ENCODE data around the gene WWC2.

DNA sequence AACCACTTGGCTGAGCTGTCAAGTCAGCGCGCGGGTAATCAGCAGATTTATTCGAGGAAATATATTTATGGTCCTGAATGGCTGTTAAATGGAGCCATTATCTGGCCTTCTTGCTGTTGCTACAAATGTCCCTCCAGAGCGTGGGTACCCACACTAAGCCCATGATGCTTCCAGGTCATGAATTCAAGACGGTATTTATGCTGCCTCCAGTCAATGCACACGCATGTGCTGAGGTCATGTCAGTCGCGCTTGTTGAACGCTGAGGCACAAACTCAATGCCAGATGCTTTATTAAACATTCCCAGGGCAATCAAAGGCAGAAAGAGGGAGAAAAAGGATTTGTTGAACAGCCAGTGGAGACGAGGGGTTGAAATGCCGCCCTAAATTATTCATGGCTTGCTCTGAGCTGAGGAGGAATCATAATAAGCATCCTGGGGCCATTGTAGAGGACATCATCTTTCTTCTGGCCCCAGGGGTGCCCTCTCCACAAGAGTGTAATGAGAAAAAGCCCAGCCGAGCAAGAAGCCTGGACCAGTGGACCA lies 259.2 kb downstream of the WWC2 start:
- TF ChIP-seq, protein P1, sequence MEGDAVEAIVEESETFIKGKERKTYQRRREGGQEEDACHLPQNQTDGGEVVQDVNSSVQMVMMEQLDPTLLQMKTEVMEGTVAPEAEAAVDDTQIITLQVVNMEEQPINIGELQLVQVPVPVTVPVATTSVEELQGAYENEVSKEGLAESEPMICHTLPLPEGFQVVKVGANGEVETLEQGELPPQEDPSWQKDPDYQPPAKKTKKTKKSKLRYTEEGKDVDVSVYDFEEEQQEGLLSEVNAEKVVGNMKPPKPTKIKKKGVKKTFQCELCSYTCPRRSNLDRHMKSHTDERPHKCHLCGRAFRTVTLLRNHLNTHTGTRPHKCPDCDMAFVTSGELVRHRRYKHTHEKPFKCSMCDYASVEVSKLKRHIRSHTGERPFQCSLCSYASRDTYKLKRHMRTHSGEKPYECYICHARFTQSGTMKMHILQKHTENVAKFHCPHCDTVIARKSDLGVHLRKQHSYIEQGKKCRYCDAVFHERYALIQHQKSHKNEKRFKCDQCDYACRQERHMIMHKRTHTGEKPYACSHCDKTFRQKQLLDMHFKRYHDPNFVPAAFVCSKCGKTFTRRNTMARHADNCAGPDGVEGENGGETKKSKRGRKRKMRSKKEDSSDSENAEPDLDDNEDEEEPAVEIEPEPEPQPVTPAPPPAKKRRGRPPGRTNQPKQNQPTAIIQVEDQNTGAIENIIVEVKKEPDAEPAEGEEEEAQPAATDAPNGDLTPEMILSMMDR (IDR thresholded peaks at IDR 0.05) = no peak
- no peak for TF ChIP-seq POLR2A (IDR thresholded peaks at IDR 0.05)
